ENCODE measurements around the gene ADRM1. TPM values are rescaled to one million over a fixed set of nuclear protein-coding genes. Genes with fewer than 3 reads are reported as not detected.

Gene ADRM1
- total RNA-seq, 1 experiment from 2014 or later = 160 TPM

- CTCF ChIA-PET = no interaction called here
- H3K4me3 Mint-ChIP-seq = no peak overlapping the region
- H3K27ac Mint-ChIP-seq = no peak overlapping the region
- H3K36me3 Mint-ChIP-seq = peaks cover 43% of the 10 kb centered on the region
- H3K9me3 Mint-ChIP-seq = no peaks in the 10 kb centered on the region
- DNase-seq (ENCODE audit: low spot score) (no peak), ATAC-seq (no peak)
- H3K4me1 Mint-ChIP-seq = no peaks in the 10 kb centered on the region
- TF ChIP-seq ATF2 (CRISPR knock-in tag; IDR thresholded peaks at IDR 0.05; ENCODE audit: borderline replicate concordance, low read depth) = no peak
- TF ChIP-seq NFE2L1 (CRISPR knock-in tag; IDR thresholded peaks at IDR 0.05) = no peak
- TF ChIP-seq CDX4 (CRISPR knock-in tag; IDR thresholded peaks at IDR 0.05; ENCODE audit: borderline replicate concordance) = no peak
- TF ChIP-seq IRF1 (CRISPR knock-in tag; IDR thresholded peaks at IDR 0.05) = no peak
- no peak for TF ChIP-seq GABPB1 (CRISPR knock-in tag; IDR thresholded peaks at IDR 0.05)
- TF ChIP-seq ZBTB21 (CRISPR knock-in tag; IDR thresholded peaks at IDR 0.05; ENCODE audit: borderline replicate concordance) = no peak
- TF ChIP-seq OVOL2 (CRISPR knock-in tag; IDR thresholded peaks at IDR 0.05; ENCODE audit: borderline replicate concordance) = no peak
- TF ChIP-seq KAT7 (CRISPR knock-in tag; IDR thresholded peaks at IDR 0.05; ENCODE audit: borderline replicate concordance) = no peak
- TF ChIP-seq FOXK1 (CRISPR knock-in tag; IDR thresholded peaks at IDR 0.05) = no peak
- TF ChIP-seq MAX (CRISPR knock-in tag; IDR thresholded peaks at IDR 0.05) = no peak
- no peak for TF ChIP-seq NR2C2 (CRISPR knock-in tag; IDR thresholded peaks at IDR 0.05)
- TF ChIP-seq CREM (CRISPR knock-in tag; IDR thresholded peaks at IDR 0.05) = no peak
- TF ChIP-seq CTCF (IDR thresholded peaks at IDR 0.05) = no peak
- no peak for TF ChIP-seq ELF4 (CRISPR knock-in tag; IDR thresholded peaks at IDR 0.05; ENCODE audit: low read depth)
- no peak for TF ChIP-seq NFATC4 (CRISPR knock-in tag; IDR thresholded peaks at IDR 0.05)
- TF ChIP-seq, protein P1, sequence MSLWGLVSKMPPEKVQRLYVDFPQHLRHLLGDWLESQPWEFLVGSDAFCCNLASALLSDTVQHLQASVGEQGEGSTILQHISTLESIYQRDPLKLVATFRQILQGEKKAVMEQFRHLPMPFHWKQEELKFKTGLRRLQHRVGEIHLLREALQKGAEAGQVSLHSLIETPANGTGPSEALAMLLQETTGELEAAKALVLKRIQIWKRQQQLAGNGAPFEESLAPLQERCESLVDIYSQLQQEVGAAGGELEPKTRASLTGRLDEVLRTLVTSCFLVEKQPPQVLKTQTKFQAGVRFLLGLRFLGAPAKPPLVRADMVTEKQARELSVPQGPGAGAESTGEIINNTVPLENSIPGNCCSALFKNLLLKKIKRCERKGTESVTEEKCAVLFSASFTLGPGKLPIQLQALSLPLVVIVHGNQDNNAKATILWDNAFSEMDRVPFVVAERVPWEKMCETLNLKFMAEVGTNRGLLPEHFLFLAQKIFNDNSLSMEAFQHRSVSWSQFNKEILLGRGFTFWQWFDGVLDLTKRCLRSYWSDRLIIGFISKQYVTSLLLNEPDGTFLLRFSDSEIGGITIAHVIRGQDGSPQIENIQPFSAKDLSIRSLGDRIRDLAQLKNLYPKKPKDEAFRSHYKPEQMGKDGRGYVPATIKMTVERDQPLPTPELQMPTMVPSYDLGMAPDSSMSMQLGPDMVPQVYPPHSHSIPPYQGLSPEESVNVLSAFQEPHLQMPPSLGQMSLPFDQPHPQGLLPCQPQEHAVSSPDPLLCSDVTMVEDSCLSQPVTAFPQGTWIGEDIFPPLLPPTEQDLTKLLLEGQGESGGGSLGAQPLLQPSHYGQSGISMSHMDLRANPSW (CRISPR knock-in tag; conservative IDR thresholded peaks at IDR 0.05; ENCODE audit: low read depth) = no peak
- TF ChIP-seq, protein P2, sequence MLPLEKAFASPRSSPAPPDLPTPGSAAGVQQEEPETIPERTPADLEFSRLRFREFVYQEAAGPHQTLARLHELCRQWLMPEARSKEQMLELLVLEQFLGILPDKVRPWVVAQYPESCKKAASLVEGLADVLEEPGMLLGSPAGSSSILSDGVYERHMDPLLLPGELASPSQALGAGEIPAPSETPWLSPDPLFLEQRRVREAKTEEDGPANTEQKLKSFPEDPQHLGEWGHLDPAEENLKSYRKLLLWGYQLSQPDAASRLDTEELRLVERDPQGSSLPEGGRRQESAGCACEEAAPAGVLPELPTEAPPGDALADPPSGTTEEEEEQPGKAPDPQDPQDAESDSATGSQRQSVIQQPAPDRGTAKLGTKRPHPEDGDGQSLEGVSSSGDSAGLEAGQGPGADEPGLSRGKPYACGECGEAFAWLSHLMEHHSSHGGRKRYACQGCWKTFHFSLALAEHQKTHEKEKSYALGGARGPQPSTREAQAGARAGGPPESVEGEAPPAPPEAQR (CRISPR knock-in tag; IDR thresholded peaks at IDR 0.05) = no peak
- TF ChIP-seq CREB1 (CRISPR knock-in tag; IDR thresholded peaks at IDR 0.05) = no peak
- no peak for TF ChIP-seq IRF2 (CRISPR knock-in tag; IDR thresholded peaks at IDR 0.05; ENCODE audit: borderline replicate concordance, low read depth)
- TF ChIP-seq FOXP1 (CRISPR knock-in tag; IDR thresholded peaks at IDR 0.05; ENCODE audit: borderline replicate concordance) = no peak
- POLR2A ChIA-PET = no interaction called here
- no peaks in the 10 kb centered on the region for H3K27me3 Mint-ChIP-seq (ENCODE audit: low read depth)
Observed at GRCh38 chr20:62276439-62276838, 26.4 kb upstream of the ADRM1 start.
